Stimulated activated CD8-positive, alpha-beta memory T cell treated with anti-CD3 and anti-CD28 coated beads, Interleukin-2, amount 100 ng/mL, for 48 hours (primary cell): ENCODE measurements around the gene DEFB131A.
"Not testable (repeated sequence)": the region's sequence is repeated elsewhere in the genome, so short reads cannot be mapped to it uniquely, and the experiment has no call there.

Experiments
- DNase-seq, 2 donors: peaks; one replicate each; pipeline ENCODE4 v3.0.0-alpha.2; 2020; ENCODE audit warnings: low read depth in 2 of 2

Gene DEFB131A, protein sequence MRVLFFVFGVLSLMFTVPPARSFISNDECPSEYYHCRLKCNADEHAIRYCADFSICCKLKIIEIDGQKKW

DNA sequence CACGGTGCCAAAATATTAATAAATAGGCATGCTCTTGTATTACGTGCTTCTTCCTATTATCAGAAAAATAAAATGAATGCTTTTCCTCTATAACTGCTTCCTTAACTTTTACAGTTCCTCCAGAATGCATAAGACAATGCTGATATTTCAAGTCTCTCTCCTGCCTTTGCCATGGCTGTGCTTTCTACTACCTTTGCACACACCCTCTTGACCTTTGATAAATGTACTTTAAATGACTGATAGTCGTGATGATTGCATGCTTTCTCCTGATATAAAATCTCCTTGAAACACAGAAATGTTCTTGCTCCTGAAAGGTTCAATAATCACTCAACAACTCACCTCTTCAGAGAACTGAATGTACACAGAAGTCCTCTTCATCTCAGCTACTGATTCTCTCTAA, at the start of gene DEFB131A:
DEFB131A (plus strand) TSS at position 301 of the 400 bp plus-strand sequence. CDS start 120 bp downstream, outside the sequence.
- not testable (repeated sequence) for DNase-seq

DNA sequence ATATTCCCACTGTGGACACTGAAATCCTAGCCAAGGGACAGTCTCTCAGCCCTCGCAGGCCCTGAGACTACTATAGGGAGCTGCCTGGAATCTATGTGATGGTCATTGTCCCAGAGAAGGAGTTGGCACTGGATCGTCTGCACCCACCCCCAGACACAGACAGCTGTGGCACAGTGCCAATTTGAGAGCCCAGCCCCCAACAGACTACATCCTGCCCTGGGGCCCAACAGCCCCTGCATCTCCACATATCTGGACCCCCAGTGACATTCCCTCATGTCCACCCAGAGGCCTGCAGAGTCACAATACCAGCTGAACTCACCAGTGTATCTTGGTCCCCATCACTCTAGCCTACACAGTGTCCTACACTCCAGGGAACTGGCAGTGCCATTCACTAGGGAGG, 38.4 kb upstream of the DEFB131A start:
- DNase-seq, result not testable (repeated sequence)

DNA sequence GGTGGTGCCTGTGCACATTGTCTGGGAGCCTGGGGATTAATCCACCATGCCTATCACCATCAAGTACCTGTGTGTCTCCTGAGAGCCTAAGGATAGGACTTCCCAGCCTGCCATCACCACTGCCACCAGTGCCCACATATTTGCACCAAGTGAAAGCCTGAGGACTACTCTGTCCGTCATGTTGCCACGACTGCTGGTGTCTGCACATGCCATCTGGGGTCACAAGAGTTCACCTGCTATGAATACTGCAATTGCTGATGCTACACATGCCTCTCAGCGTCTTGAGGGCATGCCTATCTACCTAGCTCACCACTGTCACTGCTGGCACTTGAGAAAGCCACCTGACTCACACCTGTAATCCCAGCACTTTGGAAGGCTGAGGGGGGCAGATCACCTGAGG, 37.7 kb upstream of the DEFB131A start:
- DNase-seq, result not testable (repeated sequence)

GRCh38 chr4:9409793-9410192, 34.4 kb upstream of the DEFB131A start:
- DNase-seq, result no peak

DNA sequence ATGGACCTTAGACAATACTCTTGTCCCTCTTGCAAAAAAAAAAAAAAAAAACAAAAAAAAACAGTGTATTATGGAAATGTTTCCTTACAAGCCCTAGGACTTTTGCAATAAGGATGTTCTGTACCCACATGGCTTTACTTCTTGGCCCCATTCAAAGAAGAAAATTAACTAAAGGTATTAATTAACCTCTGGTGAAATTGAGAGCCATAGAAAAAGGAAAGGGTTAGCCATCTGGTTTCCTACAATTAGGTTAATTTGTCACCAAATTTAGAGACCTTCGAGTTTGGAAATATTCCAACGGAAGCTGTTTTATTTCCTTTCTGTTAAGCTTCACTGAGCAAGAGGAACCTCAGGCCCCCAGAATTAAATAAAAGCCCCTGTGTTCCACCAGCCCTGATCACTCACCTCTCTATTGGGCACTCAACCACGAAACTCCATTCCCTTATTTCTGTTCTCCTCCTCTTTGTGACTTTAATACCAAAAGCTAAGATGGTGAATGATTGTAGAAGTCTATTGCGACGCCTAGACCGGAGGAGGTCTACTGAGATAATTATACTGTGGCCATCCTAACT, 22.2 kb upstream of the DEFB131A start:
- not testable (repeated sequence) for DNase-seq

GRCh38 chr4:9425916-9426315, 18.3 kb upstream of the DEFB131A start:
- DNase-seq, result not testable (repeated sequence)

- not testable (repeated sequence) for DNase-seq
These were observed 14.2 kb upstream of the DEFB131A start for GRCh38 chr4:9430061-9430460.

- DNase-seq, result not testable (repeated sequence)
These were observed 10.9 kb upstream of the DEFB131A start for GRCh38 chr4:9433320-9433719.

GRCh38 chr4:9436728-9437127, 7.5 kb upstream of the DEFB131A start:
- DNase-seq, result not testable (repeated sequence)

GRCh38 chr4:9442355-9442754, 1.9 kb upstream of the DEFB131A start:
- not testable (repeated sequence) for DNase-seq

GRCh38 chr4:9444681-9445080, 467 bp downstream of the DEFB131A start:
- not testable (repeated sequence) for DNase-seq

DNA sequence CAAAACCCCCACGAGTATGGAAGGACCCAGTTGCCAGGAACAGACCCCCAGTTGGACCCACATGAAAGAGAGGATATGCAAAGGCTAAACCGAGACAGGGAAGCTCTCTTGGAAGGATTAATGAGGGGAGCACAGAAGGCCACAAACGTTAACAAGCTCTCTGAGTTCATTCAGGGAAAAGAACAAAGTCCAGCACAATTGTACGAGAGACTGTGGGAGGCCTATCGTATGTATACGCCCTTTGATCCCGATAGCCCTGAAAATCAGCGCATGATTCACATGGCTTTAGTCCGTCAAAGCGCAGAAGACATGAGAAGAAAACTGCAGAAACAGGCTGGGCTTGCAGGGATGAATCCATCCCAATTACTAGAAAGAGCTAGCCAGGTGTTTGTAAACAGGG, 8.0 kb downstream of the DEFB131A start:
- DNase-seq, result not testable (repeated sequence)

GRCh38 chr4:9454284-9454683, 10.1 kb downstream of the DEFB131A start:
- not testable (repeated sequence) for DNase-seq

- not testable (repeated sequence) for DNase-seq
These were observed 10.8 kb downstream of the DEFB131A start for GRCh38 chr4:9455046-9455445.

DNA sequence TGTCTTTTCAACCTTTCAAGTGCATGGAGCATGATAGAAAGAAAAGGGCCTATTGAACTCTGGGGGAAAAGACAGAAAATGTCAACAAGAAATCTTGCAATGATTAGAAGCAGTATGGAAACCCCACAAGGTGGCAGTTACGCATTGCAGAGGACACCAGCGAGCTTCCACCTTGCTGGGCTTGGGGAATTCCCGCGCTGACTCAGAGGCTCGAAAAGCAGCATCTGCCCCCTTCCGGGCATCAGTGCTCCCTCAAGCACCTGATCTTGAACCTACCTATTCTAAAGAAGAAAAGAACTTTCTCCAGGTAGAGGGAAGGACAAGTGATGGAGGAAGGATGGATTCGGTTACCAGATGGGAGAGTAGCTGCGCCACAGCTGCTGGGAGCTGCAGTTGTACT, 35.3 kb downstream of the DEFB131A start:
- DNase-seq, result not testable (repeated sequence)

GRCh38 chr4:9480066-9480465, 35.9 kb downstream of the DEFB131A start:
- not testable (repeated sequence) for DNase-seq

GRCh38 chr4:9482871-9483270, 38.7 kb downstream of the DEFB131A start:
- DNase-seq, result not testable (repeated sequence)

- DNase-seq, result not testable (repeated sequence)
These were observed 39.5 kb downstream of the DEFB131A start for GRCh38 chr4:9483682-9484081.

GRCh38 chr4:9486880-9487279, 42.7 kb downstream of the DEFB131A start:
- not testable (repeated sequence) for DNase-seq

- not testable (repeated sequence) for DNase-seq
These were observed 44.6 kb downstream of the DEFB131A start for GRCh38 chr4:9488796-9489195.

GRCh38 chr4:9490496-9490895, 46.3 kb downstream of the DEFB131A start:
- DNase-seq, result not testable (repeated sequence)

GRCh38 chr4:9490986-9491385, 46.8 kb downstream of the DEFB131A start:
- not testable (repeated sequence) for DNase-seq

- not testable (repeated sequence) for DNase-seq
These were observed 49.4 kb downstream of the DEFB131A start for GRCh38 chr4:9493589-9493988.
